Measurements from ENCODE around the gene GUCY1A2.

The GUCY1A2 gene

GRCh38 chr11:106957030-106957482 lies 61.2 kb downstream of the GUCY1A2 start:
- Histone ChIP-seq H3K9me3 (ENCODE audit: insufficient read depth, low read length, severe bottlenecking) (no peaks in the 10 kb centered on the region), H3K4me1 (ENCODE audit: insufficient read depth, low read length) (peaks cover 15% of the 10 kb centered on the region), H2AFZ (ENCODE audit: low read depth, low read length) (peak overlapping the region; percentile 71), H3K27me3 (ENCODE audit: insufficient read depth, low read length, poor library complexity) (no peaks in the 10 kb centered on the region), H3K27ac (ENCODE audit: low read length) (peak overlapping the region; percentile 81), H3K4me2 (ENCODE audit: insufficient read depth, low read length) (peak overlapping the region; percentile 36), H4K20me1 (ENCODE audit: insufficient read depth, low read length) (no peaks in the 10 kb centered on the region), H3K4me3 (ENCODE audit: low read depth in 1 of 2, low read length in 2 of 2) (peak overlapping the region in 1 of 2 experiments; percentile 4; a peak in 1 of 4 replicates), H3K36me3 (ENCODE audit: insufficient read depth, low read length) (no peaks in the 10 kb centered on the region), H3K9ac (ENCODE audit: low read depth, low read length) (peak overlapping the region; percentile 30), H3K79me2 (ENCODE audit: insufficient read depth, low read length) (no peaks in the 10 kb centered on the region)
- peak; percentile 88 for DNase-seq
- TF ChIP-seq CTCF (IDR thresholded peaks at IDR 0.05; ENCODE audit: borderline replicate concordance, extremely low read depth, low read length, poor library complexity, severe bottlenecking) (peak; percentile 13), EZH2 (IDR thresholded peaks at IDR 0.05; ENCODE audit: borderline replicate concordance, low read depth, low read length, severe bottlenecking) (no peak)
- peak; percentile 94 for ATAC-seq (ENCODE audit: insufficient read depth, low read depth)

- Histone ChIP-seq H3K9ac (ENCODE audit: low read depth, low read length) (no peak overlapping the region), H3K27ac (ENCODE audit: low read length) (no peak overlapping the region), H3K79me2 (ENCODE audit: insufficient read depth, low read length) (no peaks in the 10 kb centered on the region), H3K27me3 (ENCODE audit: insufficient read depth, low read length, poor library complexity) (no peaks in the 10 kb centered on the region), H3K4me3 (ENCODE audit: low read depth in 1 of 2, low read length in 2 of 2) (no peak overlapping the region), H3K36me3 (ENCODE audit: insufficient read depth, low read length) (no peaks in the 10 kb centered on the region), H2AFZ (ENCODE audit: low read depth, low read length) (no peak overlapping the region), H3K4me1 (ENCODE audit: insufficient read depth, low read length) (no peaks in the 10 kb centered on the region), H3K4me2 (ENCODE audit: insufficient read depth, low read length) (no peak overlapping the region), H4K20me1 (ENCODE audit: insufficient read depth, low read length) (no peaks in the 10 kb centered on the region), H3K9me3 (ENCODE audit: insufficient read depth, low read length, severe bottlenecking) (no peaks in the 10 kb centered on the region)
- TF ChIP-seq EZH2 (IDR thresholded peaks at IDR 0.05; ENCODE audit: borderline replicate concordance, low read depth, low read length, severe bottlenecking) (no peak), CTCF (IDR thresholded peaks at IDR 0.05; ENCODE audit: borderline replicate concordance, extremely low read depth, low read length, poor library complexity, severe bottlenecking) (no peak)
- peak; percentile 24 for DNase-seq
- ATAC-seq (ENCODE audit: insufficient read depth, low read depth), result no peak; the same call in 2 of the 3 replicates
Measured at GRCh38 chr11:106950067-106950491, 68.2 kb downstream of the GUCY1A2 start.

GRCh38 chr11:106943089-106943488 lies 75.2 kb downstream of the GUCY1A2 start:
- H3K36me3 ChIP-seq (ENCODE audit: insufficient read depth, low read length), result no peaks in the 10 kb centered on the region
- H3K9me3 ChIP-seq (ENCODE audit: insufficient read depth, low read length, severe bottlenecking), result no peaks in the 10 kb centered on the region
- peaks cover 11% of the 10 kb centered on the region; the same call in 1 of the 2 replicates for H3K4me1 ChIP-seq (ENCODE audit: insufficient read depth, low read length)
- no peak overlapping the region for H2AFZ ChIP-seq (ENCODE audit: low read depth, low read length)
- H3K4me3 ChIP-seq (ENCODE audit: low read depth in 1 of 2, low read length in 2 of 2), result no peak overlapping the region
- H3K9ac ChIP-seq (ENCODE audit: low read depth, low read length), result no peak overlapping the region
- no peaks in the 10 kb centered on the region for H4K20me1 ChIP-seq (ENCODE audit: insufficient read depth, low read length)
- H3K27me3 ChIP-seq (ENCODE audit: insufficient read depth, low read length, poor library complexity), result no peaks in the 10 kb centered on the region
- H3K27ac ChIP-seq (ENCODE audit: low read length), result no peak overlapping the region
- H3K4me2 ChIP-seq (ENCODE audit: insufficient read depth, low read length), result no peak overlapping the region
- TF ChIP-seq CTCF (IDR thresholded peaks at IDR 0.05; ENCODE audit: borderline replicate concordance, extremely low read depth, low read length, poor library complexity, severe bottlenecking) (no peak), EZH2 (IDR thresholded peaks at IDR 0.05; ENCODE audit: borderline replicate concordance, low read depth, low read length, severe bottlenecking) (no peak)
- H3K79me2 ChIP-seq (ENCODE audit: insufficient read depth, low read length), result no peaks in the 10 kb centered on the region
- DNase-seq (no peak), ATAC-seq (ENCODE audit: insufficient read depth, low read depth) (no peak)

Measured in DND-41 (cell line).